ENCODE data around the gene SIRT3.
"Not testable (repeated sequence)": the region's sequence is repeated elsewhere in the genome, so short reads cannot be mapped to it uniquely, and the experiment has no call there.

Gene SIRT3

DNA sequence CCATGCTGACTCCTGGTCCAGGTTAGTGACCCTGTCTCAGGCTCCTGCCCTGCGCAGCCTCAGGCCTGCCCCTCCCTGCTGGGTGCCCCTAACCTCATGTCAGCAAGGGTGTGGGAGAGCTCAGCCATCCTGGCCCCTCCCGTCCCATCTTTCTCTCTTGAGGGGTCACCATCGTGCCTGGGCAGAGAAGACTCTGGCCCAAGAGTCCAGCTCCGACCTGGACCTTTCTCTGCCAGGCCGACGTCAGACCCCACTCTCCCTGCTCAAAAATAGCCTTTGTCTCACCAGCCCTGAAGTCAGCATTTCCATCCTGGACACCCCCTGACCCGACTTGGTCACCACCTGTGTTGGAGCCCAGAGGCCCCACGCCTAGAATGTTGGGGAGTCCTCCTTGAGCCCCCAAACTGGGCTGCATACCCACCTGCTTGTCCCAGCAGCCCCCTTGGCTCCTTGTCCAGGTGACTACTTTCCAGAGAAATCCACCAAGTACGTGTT lies 38.4 kb downstream of the SIRT3 start:
- WGBS (ENCODE audit: extremely low coverage, insufficient coverage, insufficient read length) = no CpG with 5 or more reads among the region's 9 CpGs
- no peaks in the 10 kb centered on the region for H3K9me3 ChIP-seq (ENCODE audit: insufficient read depth, low read depth, low read length)
- H3K36me3 ChIP-seq (ENCODE audit: control insufficient read depth in 1 of 2, insufficient read depth in 2 of 2, low read length in 2 of 2) = peaks cover 6 to 7% of the 10 kb centered on the region in 2 experiments
- H3K23ac ChIP-seq (ENCODE audit: low read length) = no peak overlapping the region
- H4K12ac ChIP-seq (ENCODE audit: low read depth, low read length) = peak overlapping the region; percentile 8
- H3K79me1 ChIP-seq (ENCODE audit: low read length) = no peaks in the 10 kb centered on the region
- H3K79me2 ChIP-seq (ENCODE audit: control insufficient read depth, insufficient read depth, low read length, poor library complexity) = no peaks in the 10 kb centered on the region
- no peaks in the 10 kb centered on the region for H3K4me1 ChIP-seq (ENCODE audit: control insufficient read depth in 1 of 2, insufficient read depth in 2 of 2, low read length in 2 of 2)
- no peaks in the 10 kb centered on the region for H3K27me3 ChIP-seq (ENCODE audit: insufficient read depth, low read length)
- H4K8ac ChIP-seq (ENCODE audit: low read depth, low read length) = no peak overlapping the region
- no peak overlapping the region for H3K4me3 ChIP-seq (ENCODE audit: low read depth, low read length)
- no peak overlapping the region for H3K14ac ChIP-seq (ENCODE audit: low read length)
- H3K9ac ChIP-seq (ENCODE audit: low read length) = no peak overlapping the region
- H3K4ac ChIP-seq (ENCODE audit: low read depth, low read length) = no peak overlapping the region
- H2AK5ac ChIP-seq (ENCODE audit: low read length) = no peak overlapping the region
- H4K91ac ChIP-seq (ENCODE audit: low read depth, low read length) = no peak overlapping the region
- DNase-seq = no peak
- no peak overlapping the region for H2BK5ac ChIP-seq (ENCODE audit: low read depth, low read length, poor library complexity)
- no peak overlapping the region for H2BK120ac ChIP-seq (ENCODE audit: insufficient read depth, low read length, poor library complexity)
- no peak overlapping the region for H2AFZ ChIP-seq (ENCODE audit: insufficient read depth, low read length, poor library complexity)
- no peak overlapping the region for H3K4me2 ChIP-seq (ENCODE audit: low read length)
- no peak overlapping the region for H2BK12ac ChIP-seq (ENCODE audit: low read length)
- H3K18ac ChIP-seq (ENCODE audit: low read length) = no peak overlapping the region
- H3K27ac ChIP-seq (ENCODE audit: low read depth, low read length) = no peak overlapping the region

DNA sequence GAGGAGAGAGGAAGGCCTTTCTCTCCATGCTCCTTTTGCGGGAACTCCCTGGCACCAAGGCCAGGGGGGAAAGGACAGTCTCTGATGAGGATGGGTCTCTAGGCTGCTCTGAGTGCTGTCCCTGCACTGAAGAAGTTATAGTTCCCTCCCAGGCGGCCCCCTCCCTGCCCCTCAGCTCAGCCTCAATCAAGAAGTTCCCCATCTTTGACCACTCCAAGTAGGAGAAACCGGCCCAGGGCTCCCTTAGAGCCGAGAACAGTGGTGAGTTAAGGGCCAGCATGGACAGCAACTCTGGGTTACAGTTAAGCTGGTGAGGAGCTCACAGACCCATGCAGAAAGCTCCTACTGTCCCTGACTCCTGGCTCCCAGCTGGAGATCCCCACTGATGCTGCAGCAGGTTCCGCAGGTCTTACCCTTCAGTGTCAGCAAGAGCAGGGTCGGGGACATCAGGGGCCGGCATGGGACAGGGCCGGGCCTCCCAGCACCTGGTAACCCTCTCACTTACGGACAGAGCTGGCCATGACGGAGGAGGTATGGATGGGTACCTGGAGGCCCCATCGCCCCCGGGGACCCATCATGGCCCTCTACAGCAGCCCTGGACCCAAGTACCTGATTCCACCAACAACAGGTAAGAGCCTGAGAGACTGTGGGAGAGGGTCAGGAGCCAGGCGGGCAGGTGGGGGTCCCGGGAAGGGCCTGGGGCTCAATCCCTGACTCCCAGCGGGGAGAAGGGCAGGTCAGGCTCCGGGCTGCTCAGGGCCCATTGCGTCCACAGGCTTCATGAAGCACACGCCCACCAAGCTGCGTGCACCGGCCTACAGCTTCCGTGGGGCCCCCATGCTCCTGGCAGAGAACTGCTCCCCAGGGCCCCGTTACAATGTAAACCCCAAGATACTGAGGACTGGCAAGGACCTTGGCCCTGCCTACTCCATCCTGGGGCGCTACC lies 39.1 kb downstream of the SIRT3 start:
- no CpG with 5 or more reads among the region's 23 CpGs for WGBS (ENCODE audit: extremely low coverage, insufficient coverage, insufficient read length)
- H3K27ac ChIP-seq (ENCODE audit: low read depth, low read length) = no peak overlapping the region
- no peaks in the 10 kb centered on the region for H3K4me1 ChIP-seq (ENCODE audit: control insufficient read depth in 1 of 2, insufficient read depth in 2 of 2, low read length in 2 of 2)
- no peak overlapping the region for H2BK5ac ChIP-seq (ENCODE audit: low read depth, low read length, poor library complexity)
- peaks cover 6 to 7% of the 10 kb centered on the region in 2 experiments for H3K36me3 ChIP-seq (ENCODE audit: control insufficient read depth in 1 of 2, insufficient read depth in 2 of 2, low read length in 2 of 2)
- H3K4me3 ChIP-seq (ENCODE audit: low read depth, low read length) = no peak overlapping the region
- no peaks in the 10 kb centered on the region for H3K27me3 ChIP-seq (ENCODE audit: insufficient read depth, low read length)
- H2BK12ac ChIP-seq (ENCODE audit: low read length) = no peak overlapping the region
- no peaks in the 10 kb centered on the region for H3K79me1 ChIP-seq (ENCODE audit: low read length)
- no peak overlapping the region for H3K18ac ChIP-seq (ENCODE audit: low read length)
- H3K23ac ChIP-seq (ENCODE audit: low read length) = no peak overlapping the region
- H4K91ac ChIP-seq (ENCODE audit: low read depth, low read length) = no peak overlapping the region
- no peak overlapping the region for H3K4ac ChIP-seq (ENCODE audit: low read depth, low read length)
- H2AK5ac ChIP-seq (ENCODE audit: low read length) = no peak overlapping the region
- H2AFZ ChIP-seq (ENCODE audit: insufficient read depth, low read length, poor library complexity) = no peak overlapping the region
- H3K9ac ChIP-seq (ENCODE audit: low read length) = no peak overlapping the region
- no peaks in the 10 kb centered on the region for H3K9me3 ChIP-seq (ENCODE audit: insufficient read depth, low read depth, low read length)
- peak in 1 of 2 donors; percentile 17 for DNase-seq
- H4K8ac ChIP-seq (ENCODE audit: low read depth, low read length) = no peak overlapping the region
- H4K12ac ChIP-seq (ENCODE audit: low read depth, low read length) = no peak overlapping the region
- H2BK120ac ChIP-seq (ENCODE audit: insufficient read depth, low read length, poor library complexity) = no peak overlapping the region
- H3K14ac ChIP-seq (ENCODE audit: low read length) = no peak overlapping the region
- no peaks in the 10 kb centered on the region for H3K79me2 ChIP-seq (ENCODE audit: control insufficient read depth, insufficient read depth, low read length, poor library complexity)
- H3K4me2 ChIP-seq (ENCODE audit: low read length) = no peak overlapping the region

DNA sequence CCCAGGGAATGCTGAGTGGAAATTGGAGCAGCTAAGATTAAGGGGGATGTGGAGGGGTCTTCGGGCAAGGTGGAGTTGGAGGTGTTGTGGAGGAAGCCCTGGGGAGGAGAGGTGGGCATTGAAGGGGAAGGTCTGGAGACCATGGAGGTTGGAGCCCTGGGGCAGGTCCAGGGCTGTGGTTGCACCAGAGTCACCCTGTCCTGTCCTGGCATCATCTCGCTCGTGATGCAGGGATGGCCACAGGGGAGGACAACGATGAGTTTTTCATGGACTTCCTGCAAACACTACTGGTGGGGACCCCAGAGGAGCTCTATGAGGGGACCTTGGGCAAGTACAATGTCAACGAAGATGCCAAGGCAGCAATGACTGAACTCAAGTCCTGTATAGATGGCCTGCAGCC lies 42.7 kb downstream of the SIRT3 start:
- H2BK12ac ChIP-seq (ENCODE audit: low read length); H3K9ac ChIP-seq (ENCODE audit: low read length); H3K36me3 ChIP-seq (ENCODE audit: control insufficient read depth in 1 of 2, insufficient read depth in 2 of 2, low read length in 2 of 2); H3K79me1 ChIP-seq (ENCODE audit: low read length); DNase-seq; H4K91ac ChIP-seq (ENCODE audit: low read depth, low read length); H3K27me3 ChIP-seq (ENCODE audit: insufficient read depth, low read length); H4K8ac ChIP-seq (ENCODE audit: low read depth, low read length); H3K4me3 ChIP-seq (ENCODE audit: low read depth, low read length); H2BK5ac ChIP-seq (ENCODE audit: low read depth, low read length, poor library complexity); H2AFZ ChIP-seq (ENCODE audit: insufficient read depth, low read length, poor library complexity); H3K4ac ChIP-seq (ENCODE audit: low read depth, low read length); H3K9me3 ChIP-seq (ENCODE audit: insufficient read depth, low read depth, low read length); H4K12ac ChIP-seq (ENCODE audit: low read depth, low read length); H3K27ac ChIP-seq (ENCODE audit: low read depth, low read length); H3K18ac ChIP-seq (ENCODE audit: low read length); H3K23ac ChIP-seq (ENCODE audit: low read length); H3K4me2 ChIP-seq (ENCODE audit: low read length); H3K79me2 ChIP-seq (ENCODE audit: control insufficient read depth, insufficient read depth, low read length, poor library complexity); H2AK5ac ChIP-seq (ENCODE audit: low read length); H2BK120ac ChIP-seq (ENCODE audit: insufficient read depth, low read length, poor library complexity); H3K14ac ChIP-seq (ENCODE audit: low read length); H3K4me1 ChIP-seq (ENCODE audit: control insufficient read depth in 1 of 2, insufficient read depth in 2 of 2, low read length in 2 of 2): not testable (repeated sequence)
- no CpG with 5 or more reads among the region's 5 CpGs for WGBS (ENCODE audit: extremely low coverage, insufficient coverage, insufficient read length)

- not testable (repeated sequence) for H3K9me3 ChIP-seq (ENCODE audit: insufficient read depth, low read depth, low read length); H4K91ac ChIP-seq (ENCODE audit: low read depth, low read length); H3K27me3 ChIP-seq (ENCODE audit: insufficient read depth, low read length); H3K18ac ChIP-seq (ENCODE audit: low read length); H3K4me1 ChIP-seq (ENCODE audit: control insufficient read depth in 1 of 2, insufficient read depth in 2 of 2, low read length in 2 of 2); H3K4ac ChIP-seq (ENCODE audit: low read depth, low read length); H3K79me2 ChIP-seq (ENCODE audit: control insufficient read depth, insufficient read depth, low read length, poor library complexity); H3K4me2 ChIP-seq (ENCODE audit: low read length); H3K36me3 ChIP-seq (ENCODE audit: control insufficient read depth in 1 of 2, insufficient read depth in 2 of 2, low read length in 2 of 2); H3K23ac ChIP-seq (ENCODE audit: low read length); H3K4me3 ChIP-seq (ENCODE audit: low read depth, low read length); H4K8ac ChIP-seq (ENCODE audit: low read depth, low read length); DNase-seq; H3K14ac ChIP-seq (ENCODE audit: low read length); H2AK5ac ChIP-seq (ENCODE audit: low read length); H2BK5ac ChIP-seq (ENCODE audit: low read depth, low read length, poor library complexity); H3K79me1 ChIP-seq (ENCODE audit: low read length); H4K12ac ChIP-seq (ENCODE audit: low read depth, low read length); H2BK120ac ChIP-seq (ENCODE audit: insufficient read depth, low read length, poor library complexity); H3K27ac ChIP-seq (ENCODE audit: low read depth, low read length); H2AFZ ChIP-seq (ENCODE audit: insufficient read depth, low read length, poor library complexity); H3K9ac ChIP-seq (ENCODE audit: low read length); H2BK12ac ChIP-seq (ENCODE audit: low read length)
- WGBS (ENCODE audit: extremely low coverage, insufficient coverage, insufficient read length) = no CpG with 5 or more reads among the region's 11 CpGs
Observed at GRCh38 chr11:192674-193128, 43.4 kb downstream of the SIRT3 start, which contains the start of gene SCGB1C1. Gene SCGB1C1, plus strand, starts transcription at chr11:193078. Its CDS starts 22 bp downstream, at chr11:193100.
